ENCODE data around the gene MAN2A1. TPM values are rescaled to one million over a fixed set of nuclear protein-coding genes. Genes with fewer than 3 reads are reported as not detected.

The MAN2A1 gene
- total and polyA plus RNA-seq, 2 experiments from 2014 or later: 32.5 to 129 TPM

DNA sequence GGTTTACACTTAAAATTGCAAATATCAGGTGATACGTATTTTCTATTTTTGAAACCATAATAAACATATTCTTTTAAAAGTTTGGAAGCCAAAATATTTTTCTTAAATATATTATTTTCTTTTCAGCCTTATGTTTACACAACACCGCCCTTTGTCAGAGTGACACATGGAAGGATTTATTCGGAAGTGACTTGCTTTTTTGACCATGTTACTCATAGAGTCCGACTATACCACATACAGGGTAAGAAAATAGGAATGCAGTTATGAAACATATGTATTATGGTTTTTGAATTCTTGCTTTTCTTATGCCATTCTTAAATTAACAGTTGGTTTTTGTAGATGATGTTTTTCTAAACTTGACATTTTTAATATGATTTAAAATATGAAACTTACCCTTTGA is 133.9 kb downstream of the MAN2A1 start:
- no peak overlapping the region for H3K4me2 ChIP-seq
- H3K4me1 Mint-ChIP-seq: no peaks in the 10 kb centered on the region
- H3K36me3 ChIP-seq (ENCODE audit: insufficient read depth): peaks cover 15% of the 10 kb centered on the region
- no peaks in the 10 kb centered on the region for H3F3A ChIP-seq (replicated peaks; ENCODE audit: low read depth)
- ATAC-seq (no peak), DNase-seq (ENCODE audit: low spot score) (no peak)
- H3K27ac ChIP-seq (ENCODE audit: low read depth): no peak overlapping the region
- peaks cover 52% of the 10 kb centered on the region for H3K36me3 Mint-ChIP-seq (ENCODE audit: low read depth)
- no peaks in the 10 kb centered on the region for H3K4me1 ChIP-seq (ENCODE audit: insufficient read depth)
- H3K4me3 Mint-ChIP-seq: no peak overlapping the region
- no peaks in the 10 kb centered on the region for H3K79me2 ChIP-seq (replicated peaks; ENCODE audit: insufficient read depth)
- H3K9me3 Mint-ChIP-seq: no peaks in the 10 kb centered on the region
- H3K9me2 ChIP-seq (ENCODE audit: insufficient read depth): no peaks in the 10 kb centered on the region
- no peaks in the 10 kb centered on the region for H4K20me1 ChIP-seq (replicated peaks; ENCODE audit: insufficient read depth)
- no peak overlapping the region for H3K4me3 ChIP-seq
- no peaks in the 10 kb centered on the region for H3K27me3 ChIP-seq (ENCODE audit: insufficient read depth)
- no peak overlapping the region for H2AFZ ChIP-seq
- H3K27me3 Mint-ChIP-seq (ENCODE audit: insufficient read depth, low read depth, poor library complexity): no peaks in the 10 kb centered on the region
- H3K27ac Mint-ChIP-seq: no peak overlapping the region
- TF ChIP-seq NANOG (IDR thresholded peaks at IDR 0.05; ENCODE audit: borderline replicate concordance) (no peak), POLR2AphosphoS5 (IDR thresholded peaks at IDR 0.05; ENCODE audit: low read depth) (no peak), CREB1 (CRISPR knock-in tag; IDR thresholded peaks at IDR 0.05; ENCODE audit: low read depth) (no peak), ZNF114 (CRISPR knock-in tag; IDR thresholded peaks at IDR 0.05) (no peak), EZH2 (IDR thresholded peaks at IDR 0.05; ENCODE audit: low read depth, unreplicated experiment) (no peak), ZNF331 (CRISPR knock-in tag; IDR thresholded peaks at IDR 0.05; ENCODE audit: low read depth) (no peak), JUNB (IDR thresholded peaks at IDR 0.05; ENCODE audit: unreplicated experiment) (no peak), STAT1 (IDR thresholded peaks at IDR 0.05; ENCODE audit: unreplicated experiment) (no peak), EZH2phosphoT487 (IDR thresholded peaks at IDR 0.05; ENCODE audit: unreplicated experiment) (no peak)
- TF ChIP-seq, protein P1, sequence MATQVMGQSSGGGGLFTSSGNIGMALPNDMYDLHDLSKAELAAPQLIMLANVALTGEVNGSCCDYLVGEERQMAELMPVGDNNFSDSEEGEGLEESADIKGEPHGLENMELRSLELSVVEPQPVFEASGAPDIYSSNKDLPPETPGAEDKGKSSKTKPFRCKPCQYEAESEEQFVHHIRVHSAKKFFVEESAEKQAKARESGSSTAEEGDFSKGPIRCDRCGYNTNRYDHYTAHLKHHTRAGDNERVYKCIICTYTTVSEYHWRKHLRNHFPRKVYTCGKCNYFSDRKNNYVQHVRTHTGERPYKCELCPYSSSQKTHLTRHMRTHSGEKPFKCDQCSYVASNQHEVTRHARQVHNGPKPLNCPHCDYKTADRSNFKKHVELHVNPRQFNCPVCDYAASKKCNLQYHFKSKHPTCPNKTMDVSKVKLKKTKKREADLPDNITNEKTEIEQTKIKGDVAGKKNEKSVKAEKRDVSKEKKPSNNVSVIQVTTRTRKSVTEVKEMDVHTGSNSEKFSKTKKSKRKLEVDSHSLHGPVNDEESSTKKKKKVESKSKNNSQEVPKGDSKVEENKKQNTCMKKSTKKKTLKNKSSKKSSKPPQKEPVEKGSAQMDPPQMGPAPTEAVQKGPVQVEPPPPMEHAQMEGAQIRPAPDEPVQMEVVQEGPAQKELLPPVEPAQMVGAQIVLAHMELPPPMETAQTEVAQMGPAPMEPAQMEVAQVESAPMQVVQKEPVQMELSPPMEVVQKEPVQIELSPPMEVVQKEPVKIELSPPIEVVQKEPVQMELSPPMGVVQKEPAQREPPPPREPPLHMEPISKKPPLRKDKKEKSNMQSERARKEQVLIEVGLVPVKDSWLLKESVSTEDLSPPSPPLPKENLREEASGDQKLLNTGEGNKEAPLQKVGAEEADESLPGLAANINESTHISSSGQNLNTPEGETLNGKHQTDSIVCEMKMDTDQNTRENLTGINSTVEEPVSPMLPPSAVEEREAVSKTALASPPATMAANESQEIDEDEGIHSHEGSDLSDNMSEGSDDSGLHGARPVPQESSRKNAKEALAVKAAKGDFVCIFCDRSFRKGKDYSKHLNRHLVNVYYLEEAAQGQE (IDR thresholded peaks at IDR 0.05; ENCODE audit: unreplicated experiment): no peak
- TF ChIP-seq, protein P2, sequence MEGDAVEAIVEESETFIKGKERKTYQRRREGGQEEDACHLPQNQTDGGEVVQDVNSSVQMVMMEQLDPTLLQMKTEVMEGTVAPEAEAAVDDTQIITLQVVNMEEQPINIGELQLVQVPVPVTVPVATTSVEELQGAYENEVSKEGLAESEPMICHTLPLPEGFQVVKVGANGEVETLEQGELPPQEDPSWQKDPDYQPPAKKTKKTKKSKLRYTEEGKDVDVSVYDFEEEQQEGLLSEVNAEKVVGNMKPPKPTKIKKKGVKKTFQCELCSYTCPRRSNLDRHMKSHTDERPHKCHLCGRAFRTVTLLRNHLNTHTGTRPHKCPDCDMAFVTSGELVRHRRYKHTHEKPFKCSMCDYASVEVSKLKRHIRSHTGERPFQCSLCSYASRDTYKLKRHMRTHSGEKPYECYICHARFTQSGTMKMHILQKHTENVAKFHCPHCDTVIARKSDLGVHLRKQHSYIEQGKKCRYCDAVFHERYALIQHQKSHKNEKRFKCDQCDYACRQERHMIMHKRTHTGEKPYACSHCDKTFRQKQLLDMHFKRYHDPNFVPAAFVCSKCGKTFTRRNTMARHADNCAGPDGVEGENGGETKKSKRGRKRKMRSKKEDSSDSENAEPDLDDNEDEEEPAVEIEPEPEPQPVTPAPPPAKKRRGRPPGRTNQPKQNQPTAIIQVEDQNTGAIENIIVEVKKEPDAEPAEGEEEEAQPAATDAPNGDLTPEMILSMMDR (conservative IDR thresholded peaks at IDR 0.05; ENCODE audit: low read depth in 2 of 2): no peak
- TF ChIP-seq, protein P3, sequence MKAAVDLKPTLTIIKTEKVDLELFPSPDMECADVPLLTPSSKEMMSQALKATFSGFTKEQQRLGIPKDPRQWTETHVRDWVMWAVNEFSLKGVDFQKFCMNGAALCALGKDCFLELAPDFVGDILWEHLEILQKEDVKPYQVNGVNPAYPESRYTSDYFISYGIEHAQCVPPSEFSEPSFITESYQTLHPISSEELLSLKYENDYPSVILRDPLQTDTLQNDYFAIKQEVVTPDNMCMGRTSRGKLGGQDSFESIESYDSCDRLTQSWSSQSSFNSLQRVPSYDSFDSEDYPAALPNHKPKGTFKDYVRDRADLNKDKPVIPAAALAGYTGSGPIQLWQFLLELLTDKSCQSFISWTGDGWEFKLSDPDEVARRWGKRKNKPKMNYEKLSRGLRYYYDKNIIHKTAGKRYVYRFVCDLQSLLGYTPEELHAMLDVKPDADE (IDR thresholded peaks at IDR 0.05): no peak
- TF ChIP-seq, protein P4, sequence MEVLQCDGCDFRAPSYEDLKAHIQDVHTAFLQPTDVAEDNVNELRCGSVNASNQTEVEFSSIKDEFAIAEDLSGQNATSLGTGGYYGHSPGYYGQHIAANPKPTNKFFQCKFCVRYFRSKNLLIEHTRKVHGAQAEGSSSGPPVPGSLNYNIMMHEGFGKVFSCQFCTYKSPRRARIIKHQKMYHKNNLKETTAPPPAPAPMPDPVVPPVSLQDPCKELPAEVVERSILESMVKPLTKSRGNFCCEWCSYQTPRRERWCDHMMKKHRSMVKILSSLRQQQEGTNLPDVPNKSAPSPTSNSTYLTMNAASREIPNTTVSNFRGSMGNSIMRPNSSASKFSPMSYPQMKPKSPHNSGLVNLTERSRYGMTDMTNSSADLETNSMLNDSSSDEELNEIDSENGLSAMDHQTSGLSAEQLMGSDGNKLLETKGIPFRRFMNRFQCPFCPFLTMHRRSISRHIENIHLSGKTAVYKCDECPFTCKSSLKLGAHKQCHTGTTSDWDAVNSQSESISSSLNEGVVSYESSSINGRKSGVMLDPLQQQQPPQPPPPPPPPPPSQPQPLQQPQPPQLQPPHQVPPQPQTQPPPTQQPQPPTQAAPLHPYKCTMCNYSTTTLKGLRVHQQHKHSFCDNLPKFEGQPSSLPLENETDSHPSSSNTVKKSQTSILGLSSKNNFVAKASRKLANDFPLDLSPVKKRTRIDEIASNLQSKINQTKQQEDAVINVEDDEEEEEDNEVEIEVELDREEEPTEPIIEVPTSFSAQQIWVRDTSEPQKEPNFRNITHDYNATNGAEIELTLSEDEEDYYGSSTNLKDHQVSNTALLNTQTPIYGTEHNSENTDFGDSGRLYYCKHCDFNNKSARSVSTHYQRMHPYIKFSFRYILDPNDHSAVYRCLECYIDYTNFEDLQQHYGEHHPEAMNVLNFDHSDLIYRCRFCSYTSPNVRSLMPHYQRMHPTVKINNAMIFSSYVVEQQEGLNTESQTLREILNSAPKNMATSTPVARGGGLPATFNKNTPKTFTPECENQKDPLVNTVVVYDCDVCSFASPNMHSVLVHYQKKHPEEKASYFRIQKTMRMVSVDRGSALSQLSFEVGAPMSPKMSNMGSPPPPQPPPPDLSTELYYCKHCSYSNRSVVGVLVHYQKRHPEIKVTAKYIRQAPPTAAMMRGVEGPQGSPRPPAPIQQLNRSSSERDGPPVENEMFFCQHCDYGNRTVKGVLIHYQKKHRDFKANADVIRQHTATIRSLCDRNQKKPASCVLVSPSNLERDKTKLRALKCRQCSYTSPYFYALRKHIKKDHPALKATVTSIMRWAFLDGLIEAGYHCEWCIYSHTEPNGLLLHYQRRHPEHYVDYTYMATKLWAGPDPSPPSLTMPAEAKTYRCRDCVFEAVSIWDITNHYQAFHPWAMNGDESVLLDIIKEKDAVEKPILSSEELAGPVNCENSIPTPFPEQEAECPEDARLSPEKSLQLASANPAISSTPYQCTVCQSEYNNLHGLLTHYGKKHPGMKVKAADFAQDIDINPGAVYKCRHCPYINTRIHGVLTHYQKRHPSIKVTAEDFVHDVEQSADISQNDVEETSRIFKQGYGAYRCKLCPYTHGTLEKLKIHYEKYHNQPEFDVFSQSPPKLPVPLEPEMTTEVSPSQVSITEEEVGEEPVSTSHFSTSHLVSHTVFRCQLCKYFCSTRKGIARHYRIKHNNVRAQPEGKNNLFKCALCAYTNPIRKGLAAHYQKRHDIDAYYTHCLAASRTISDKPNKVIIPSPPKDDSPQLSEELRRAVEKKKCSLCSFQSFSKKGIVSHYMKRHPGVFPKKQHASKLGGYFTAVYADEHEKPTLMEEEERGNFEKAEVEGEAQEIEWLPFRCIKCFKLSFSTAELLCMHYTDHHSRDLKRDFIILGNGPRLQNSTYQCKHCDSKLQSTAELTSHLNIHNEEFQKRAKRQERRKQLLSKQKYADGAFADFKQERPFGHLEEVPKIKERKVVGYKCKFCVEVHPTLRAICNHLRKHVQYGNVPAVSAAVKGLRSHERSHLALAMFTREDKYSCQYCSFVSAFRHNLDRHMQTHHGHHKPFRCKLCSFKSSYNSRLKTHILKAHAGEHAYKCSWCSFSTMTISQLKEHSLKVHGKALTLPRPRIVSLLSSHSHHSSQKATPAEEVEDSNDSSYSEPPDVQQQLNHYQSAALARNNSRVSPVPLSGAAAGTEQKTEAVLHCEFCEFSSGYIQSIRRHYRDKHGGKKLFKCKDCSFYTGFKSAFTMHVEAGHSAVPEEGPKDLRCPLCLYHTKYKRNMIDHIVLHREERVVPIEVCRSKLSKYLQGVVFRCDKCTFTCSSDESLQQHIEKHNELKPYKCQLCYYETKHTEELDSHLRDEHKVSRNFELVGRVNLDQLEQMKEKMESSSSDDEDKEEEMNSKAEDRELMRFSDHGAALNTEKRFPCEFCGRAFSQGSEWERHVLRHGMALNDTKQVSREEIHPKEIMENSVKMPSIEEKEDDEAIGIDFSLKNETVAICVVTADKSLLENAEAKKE (CRISPR knock-in tag; IDR thresholded peaks at IDR 0.05): no peak
